HL-60 (cell line): ENCODE results near the gene TPST1.
"Not testable (repeated sequence)": the region's sequence is repeated elsewhere in the genome, so short reads cannot be mapped to it uniquely, and the experiment has no call there.

Source experiments
- POLR2AphosphoS5 ChIP-seq: IDR thresholded peaks from 2 replicates; pipeline ENCODE4 v1.6.1; 2012; ENCODE audit warnings: low read depth
- REST ChIP-seq: IDR thresholded peaks from 2 replicates; pipeline ENCODE4 v1.6.1; 2012; ENCODE audit warnings: low read depth; ENCODE audit not compliant: insufficient replicate concordance
- TF ChIP-seq, protein P1 (sequence below): IDR thresholded peaks from one replicate; pipeline ENCODE4 v1.5.1; 2011; ENCODE audit warnings: low read length, control low read depth, inconsistent platforms; ENCODE audit not compliant: insufficient read depth

GRCh38 chr7:66365031-66365430, 159.9 kb downstream of the TPST1 start:
- TF ChIP-seq, protein P1, sequence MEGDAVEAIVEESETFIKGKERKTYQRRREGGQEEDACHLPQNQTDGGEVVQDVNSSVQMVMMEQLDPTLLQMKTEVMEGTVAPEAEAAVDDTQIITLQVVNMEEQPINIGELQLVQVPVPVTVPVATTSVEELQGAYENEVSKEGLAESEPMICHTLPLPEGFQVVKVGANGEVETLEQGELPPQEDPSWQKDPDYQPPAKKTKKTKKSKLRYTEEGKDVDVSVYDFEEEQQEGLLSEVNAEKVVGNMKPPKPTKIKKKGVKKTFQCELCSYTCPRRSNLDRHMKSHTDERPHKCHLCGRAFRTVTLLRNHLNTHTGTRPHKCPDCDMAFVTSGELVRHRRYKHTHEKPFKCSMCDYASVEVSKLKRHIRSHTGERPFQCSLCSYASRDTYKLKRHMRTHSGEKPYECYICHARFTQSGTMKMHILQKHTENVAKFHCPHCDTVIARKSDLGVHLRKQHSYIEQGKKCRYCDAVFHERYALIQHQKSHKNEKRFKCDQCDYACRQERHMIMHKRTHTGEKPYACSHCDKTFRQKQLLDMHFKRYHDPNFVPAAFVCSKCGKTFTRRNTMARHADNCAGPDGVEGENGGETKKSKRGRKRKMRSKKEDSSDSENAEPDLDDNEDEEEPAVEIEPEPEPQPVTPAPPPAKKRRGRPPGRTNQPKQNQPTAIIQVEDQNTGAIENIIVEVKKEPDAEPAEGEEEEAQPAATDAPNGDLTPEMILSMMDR, result not testable (repeated sequence)
- not testable (repeated sequence) for TF ChIP-seq POLR2AphosphoS5, REST
